Panc1 (cell line): ENCODE measurements around the gene FAM174B. TPM values are rescaled to one million over a fixed set of nuclear protein-coding genes. Genes with fewer than 3 reads are reported as not detected.

ENCODE experiments used
- ATAC-seq: fragments of 200-7000 bp; cut with Tn5 transposase; 2 replicates; pipeline ENCODE4 v1.9.1; 2020; ENCODE audit warnings: mild to moderate bottlenecking, moderate library complexity
- BruUV-seq: library from RNA; stranded (reverse); fragments of 400-500 nt; replicated peaks from 2 replicates; lab custom pipeline; 2021; lab: Mats Ljungman, UMichigan
- CTCF ChIA-PET: fragments of 300-600 bp; sonication (Branson Sonifier 250); formaldehyde crosslinking; loops from one replicate; lab custom pipeline; 2022; ENCODE audit warnings: antibody characterized with exemption; lab: Charles Lee
- POLR2A ChIA-PET: fragments of 300-600 bp; sonication (Branson Sonifier 250); formaldehyde crosslinking; loops from one replicate; lab custom pipeline; 2022; ENCODE audit warnings: antibody characterized with exemption; lab: Charles Lee
- DNase-seq: peaks from one replicate; pipeline ENCODE4 v3.0.0-alpha.2; 2010; ENCODE audit warnings: low read depth, low spot score
- H3K27ac ChIP-seq: 2 replicates; pipeline ENCODE4 v1.5.1; 2011; ENCODE audit warnings: mild to moderate bottlenecking, low read length, inconsistent platforms
- H3K27me3 ChIP-seq: fragments of 200-500 bp; sonication (Bioruptor generic); 2 replicates; pipeline ENCODE4 v1.6.0; 2014; ENCODE audit warnings: low read length, inconsistent platforms; ENCODE audit not compliant: control insufficient read depth, insufficient read depth
- H3K36me3 ChIP-seq: fragments of 200-500 bp; sonication (Bioruptor generic); 2 replicates; pipeline ENCODE4 v1.5.1; 2014; ENCODE audit warnings: inconsistent platforms, mild to moderate bottlenecking, low read length, moderate library complexity; ENCODE audit not compliant: control insufficient read depth, insufficient read depth
- H3K4me1 ChIP-seq: 2 replicates; pipeline ENCODE4 v1.5.1; 2011; ENCODE audit warnings: inconsistent platforms, mild to moderate bottlenecking, low read length, moderate library complexity; ENCODE audit not compliant: control insufficient read depth, insufficient read depth
- H3K4me3 ChIP-seq, 2 experiments: 2 replicates each; pipeline ENCODE4 v1.5.1; 2011 to 2012; ENCODE audit warnings: low read depth in 2 of 2, low read length in 2 of 2, mild to moderate bottlenecking in 2 of 2, inconsistent platforms in 1 of 2, moderate library complexity in 1 of 2
- H3K9me3 ChIP-seq: fragments of 200-500 bp; sonication (Bioruptor generic); 2 replicates; pipeline ENCODE4 v1.5.1; 2014; ENCODE audit warnings: low read depth, mild to moderate bottlenecking, inconsistent platforms, low read length, moderate library complexity; ENCODE audit not compliant: control insufficient read depth, insufficient read depth
- POLR2AphosphoS5 ChIP-seq: IDR thresholded peaks from 2 replicates; pipeline ENCODE4 v1.6.1; 2012; ENCODE audit warnings: mild to moderate bottlenecking, low read depth, low read length, moderate library complexity
- SIN3A ChIP-seq: IDR thresholded peaks from 2 replicates; pipeline ENCODE4 v1.6.1; 2012; ENCODE audit warnings: low read depth, mild to moderate bottlenecking, low read length, moderate library complexity, borderline replicate concordance; ENCODE audit not compliant: insufficient read depth
- TCF7L2 ChIP-seq: IDR thresholded peaks from 2 replicates; pipeline ENCODE4 v1.6.1; 2011; ENCODE audit warnings: mild to moderate bottlenecking, low read depth, low read length, inconsistent platforms
- in situ Hi-C: cut with HindIII; loops from 2 replicates; pipeline ENCODE4 v1.10.0; 2016; ENCODE audit warnings: low sequenced_read_pairs, low pct_unique_long_range_greater_than_20kb
- intact Hi-C: fragments of 100-400 bp; cut with micrococcal nuclease; formaldehyde crosslinking; loops from one replicate; pipeline ENCODE4 v1.10.0; 2022; ENCODE audit not compliant: unreplicated experiment
- total RNA-seq: library from RNA; stranded (reverse); gene quantifications from one replicate; pipeline ENCODE4 v1.2.1, GENCODE V29; 2021; ENCODE audit not compliant: unreplicated experiment
- TF ChIP-seq, protein P1 (sequence below), 2 experiments: IDR thresholded peaks; 2 replicates each; pipeline ENCODE4 v1.6.1; 2011 to 2012; ENCODE audit warnings: low read depth in 2 of 2, control low read depth in 1 of 2, low read length in 1 of 2, mild to moderate bottlenecking in 1 of 2, moderate library complexity in 1 of 2; ENCODE audit not compliant: insufficient read depth in 1 of 2
- TF ChIP-seq, protein P2 (sequence below): fragments of 450-650 bp; IDR thresholded peaks from 2 replicates; pipeline ENCODE4 v1.5.1; 2017; ENCODE audit warnings: mild to moderate bottlenecking

FAM174B gene
- total RNA-seq, 1 experiment from 2014 or later: 30.7 TPM

DNA sequence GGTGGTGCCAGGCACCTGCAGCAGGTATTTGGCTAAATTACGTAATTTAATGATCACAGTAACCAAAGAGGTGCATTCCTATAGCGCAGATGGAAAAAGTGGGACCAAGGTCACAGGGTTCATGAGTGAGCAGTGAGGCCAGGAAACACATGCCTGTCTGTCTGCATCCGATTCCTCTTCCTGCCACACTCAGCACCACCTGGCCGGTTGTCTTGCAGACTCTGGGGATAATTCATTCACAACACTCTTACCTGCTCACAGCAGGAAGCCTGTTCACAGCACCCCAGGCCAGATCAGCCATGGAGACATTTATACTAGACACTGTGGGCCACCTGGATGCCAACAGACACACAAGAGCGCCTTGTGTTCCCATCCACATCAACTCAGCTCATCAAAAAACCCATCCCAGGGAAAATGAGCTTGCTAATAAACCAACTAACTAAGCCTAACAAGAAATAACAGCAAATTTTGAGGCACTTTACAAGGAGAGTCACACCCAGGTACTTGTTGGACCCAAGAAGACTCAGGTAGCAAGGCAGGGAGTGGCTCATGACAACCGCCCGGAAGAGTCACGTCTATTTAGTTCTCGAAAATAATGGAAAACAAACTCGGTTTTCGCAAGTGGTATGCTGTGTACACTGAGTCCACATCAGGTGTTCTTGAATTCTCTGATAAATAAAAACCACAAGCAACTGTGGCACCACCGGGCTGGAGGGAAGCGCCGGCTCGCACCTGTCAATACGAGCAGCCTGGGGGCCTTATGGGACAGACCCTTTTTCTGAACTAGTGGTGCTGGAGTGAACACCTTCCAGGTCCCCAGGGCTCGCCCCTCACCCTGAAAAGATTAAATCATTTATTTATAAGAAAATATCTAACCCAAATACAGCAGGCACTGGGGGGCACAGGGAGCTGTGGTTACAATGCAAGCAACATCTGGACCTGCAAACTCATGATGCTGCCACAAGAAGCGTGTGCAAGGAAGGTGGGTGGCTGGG lies 40.5 kb downstream of the FAM174B start:
- POLR2A ChIA-PET: no interaction called here
- CTCF ChIA-PET: no interaction called here

DNA sequence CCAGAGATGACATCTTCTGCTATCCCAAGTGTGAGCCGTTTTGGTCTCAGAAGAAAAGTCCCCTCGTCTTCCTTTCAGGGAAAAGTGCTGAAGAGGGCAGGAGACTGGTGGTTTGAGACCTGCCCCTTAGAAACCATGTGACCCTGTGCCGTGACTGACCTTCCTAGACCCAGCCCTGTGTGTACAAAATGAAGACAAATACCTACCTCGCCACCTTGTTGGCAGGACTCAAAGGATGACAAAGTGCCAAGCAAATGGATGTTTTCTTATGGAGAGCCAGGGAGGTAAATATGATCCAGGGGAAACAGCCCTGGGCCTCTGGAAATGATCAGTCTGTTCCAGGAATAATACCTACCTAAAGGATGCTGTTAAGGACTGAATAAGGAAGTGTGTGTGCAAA lies 41.3 kb downstream of the FAM174B start:
- peaks cover 21% of the 10 kb centered on the region for H3K4me1 ChIP-seq
- no TSS peak for BruUV-seq
- CTCF ChIA-PET: no interaction called here
- POLR2A ChIA-PET: no interaction called here
- no peak overlapping the region for H3K4me3 ChIP-seq
- no peak for ATAC-seq
- no peaks in the 10 kb centered on the region for H3K36me3 ChIP-seq
- intact Hi-C loops (loop anchor here (10.0 kb wide), 1 partner anchor 100 kb away; no protein-coding TSS in a partner anchor), in situ Hi-C loops (no loop called here)
- H3K27me3 ChIP-seq: no peaks in the 10 kb centered on the region
- TF ChIP-seq, protein P1, sequence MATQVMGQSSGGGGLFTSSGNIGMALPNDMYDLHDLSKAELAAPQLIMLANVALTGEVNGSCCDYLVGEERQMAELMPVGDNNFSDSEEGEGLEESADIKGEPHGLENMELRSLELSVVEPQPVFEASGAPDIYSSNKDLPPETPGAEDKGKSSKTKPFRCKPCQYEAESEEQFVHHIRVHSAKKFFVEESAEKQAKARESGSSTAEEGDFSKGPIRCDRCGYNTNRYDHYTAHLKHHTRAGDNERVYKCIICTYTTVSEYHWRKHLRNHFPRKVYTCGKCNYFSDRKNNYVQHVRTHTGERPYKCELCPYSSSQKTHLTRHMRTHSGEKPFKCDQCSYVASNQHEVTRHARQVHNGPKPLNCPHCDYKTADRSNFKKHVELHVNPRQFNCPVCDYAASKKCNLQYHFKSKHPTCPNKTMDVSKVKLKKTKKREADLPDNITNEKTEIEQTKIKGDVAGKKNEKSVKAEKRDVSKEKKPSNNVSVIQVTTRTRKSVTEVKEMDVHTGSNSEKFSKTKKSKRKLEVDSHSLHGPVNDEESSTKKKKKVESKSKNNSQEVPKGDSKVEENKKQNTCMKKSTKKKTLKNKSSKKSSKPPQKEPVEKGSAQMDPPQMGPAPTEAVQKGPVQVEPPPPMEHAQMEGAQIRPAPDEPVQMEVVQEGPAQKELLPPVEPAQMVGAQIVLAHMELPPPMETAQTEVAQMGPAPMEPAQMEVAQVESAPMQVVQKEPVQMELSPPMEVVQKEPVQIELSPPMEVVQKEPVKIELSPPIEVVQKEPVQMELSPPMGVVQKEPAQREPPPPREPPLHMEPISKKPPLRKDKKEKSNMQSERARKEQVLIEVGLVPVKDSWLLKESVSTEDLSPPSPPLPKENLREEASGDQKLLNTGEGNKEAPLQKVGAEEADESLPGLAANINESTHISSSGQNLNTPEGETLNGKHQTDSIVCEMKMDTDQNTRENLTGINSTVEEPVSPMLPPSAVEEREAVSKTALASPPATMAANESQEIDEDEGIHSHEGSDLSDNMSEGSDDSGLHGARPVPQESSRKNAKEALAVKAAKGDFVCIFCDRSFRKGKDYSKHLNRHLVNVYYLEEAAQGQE (IDR thresholded peaks at IDR 0.05; ENCODE audit: insufficient read depth in 1 of 2, low read depth in 2 of 2, low read length in 1 of 2): no peak
- TF ChIP-seq, protein P2, sequence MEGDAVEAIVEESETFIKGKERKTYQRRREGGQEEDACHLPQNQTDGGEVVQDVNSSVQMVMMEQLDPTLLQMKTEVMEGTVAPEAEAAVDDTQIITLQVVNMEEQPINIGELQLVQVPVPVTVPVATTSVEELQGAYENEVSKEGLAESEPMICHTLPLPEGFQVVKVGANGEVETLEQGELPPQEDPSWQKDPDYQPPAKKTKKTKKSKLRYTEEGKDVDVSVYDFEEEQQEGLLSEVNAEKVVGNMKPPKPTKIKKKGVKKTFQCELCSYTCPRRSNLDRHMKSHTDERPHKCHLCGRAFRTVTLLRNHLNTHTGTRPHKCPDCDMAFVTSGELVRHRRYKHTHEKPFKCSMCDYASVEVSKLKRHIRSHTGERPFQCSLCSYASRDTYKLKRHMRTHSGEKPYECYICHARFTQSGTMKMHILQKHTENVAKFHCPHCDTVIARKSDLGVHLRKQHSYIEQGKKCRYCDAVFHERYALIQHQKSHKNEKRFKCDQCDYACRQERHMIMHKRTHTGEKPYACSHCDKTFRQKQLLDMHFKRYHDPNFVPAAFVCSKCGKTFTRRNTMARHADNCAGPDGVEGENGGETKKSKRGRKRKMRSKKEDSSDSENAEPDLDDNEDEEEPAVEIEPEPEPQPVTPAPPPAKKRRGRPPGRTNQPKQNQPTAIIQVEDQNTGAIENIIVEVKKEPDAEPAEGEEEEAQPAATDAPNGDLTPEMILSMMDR: no peak
- TF ChIP-seq TCF7L2 (no peak), POLR2AphosphoS5 (no peak), SIN3A (no peak)
- H3K27ac ChIP-seq: no peak overlapping the region
- H3K9me3 ChIP-seq: no peaks in the 10 kb centered on the region
- no peak for DNase-seq

More for the DNA sequence above, 40.5 kb downstream of the FAM174B start:
- H3K9me3 ChIP-seq: no peaks in the 10 kb centered on the region
- ATAC-seq (no peak), DNase-seq (no peak)
- no peak overlapping the region for H3K27ac ChIP-seq
- in situ Hi-C loops: no loop called here
- peaks cover 25% of the 10 kb centered on the region for H3K4me1 ChIP-seq
- H3K36me3 ChIP-seq: no peaks in the 10 kb centered on the region
- no peak overlapping the region for H3K4me3 ChIP-seq
- intact Hi-C loops: loop anchor here (10.0 kb wide), 1 partner anchor 100 kb away; no protein-coding TSS in a partner anchor
- TF ChIP-seq, protein P2: no peak
- TF ChIP-seq, protein P1 (IDR thresholded peaks at IDR 0.05; ENCODE audit: insufficient read depth in 1 of 2, low read depth in 2 of 2, low read length in 1 of 2): no peak
- TF ChIP-seq POLR2AphosphoS5: no peak
- no peak for TF ChIP-seq SIN3A
- no peak for TF ChIP-seq TCF7L2
- no TSS peak for BruUV-seq
- no peaks in the 10 kb centered on the region for H3K27me3 ChIP-seq
